Sigmoid colon (tissue), 4 donors: ENCODE results near the gene PSMB7.

ENCODE experiments used
- CTCF ChIP-seq, 4 experiments: fragments of 450-650 bp in 3 of 4; fragments of 200-600 bp in 1 of 4; IDR thresholded peaks; one replicate each; pipeline ENCODE4 v1.5.1; 2016 to 2019; ENCODE audit warnings: antibody characterized with exemption in 4 of 4, mild to moderate bottlenecking in 3 of 4, moderate library complexity in 2 of 4
- EP300 ChIP-seq, 4 donors: sonication (generic); formaldehyde crosslinking; IDR thresholded peaks; one replicate each; pipeline ENCODE4 v1.6.1; 2017; ENCODE audit warnings: antibody characterized with exemption in 4 of 4
- POLR2A ChIP-seq, 2 donors: fragments of 450-650 bp; IDR thresholded peaks; one replicate each; pipeline ENCODE4 v1.6.1; 2016; ENCODE audit warnings: antibody characterized with exemption in 2 of 2, mild to moderate bottlenecking in 2 of 2, moderate library complexity in 2 of 2
- POLR2AphosphoS5 ChIP-seq, 4 donors: sonication (generic); formaldehyde crosslinking; IDR thresholded peaks; one replicate each; pipeline ENCODE4 v1.6.1; 2017; ENCODE audit warnings: antibody characterized with exemption in 4 of 4

DNA sequence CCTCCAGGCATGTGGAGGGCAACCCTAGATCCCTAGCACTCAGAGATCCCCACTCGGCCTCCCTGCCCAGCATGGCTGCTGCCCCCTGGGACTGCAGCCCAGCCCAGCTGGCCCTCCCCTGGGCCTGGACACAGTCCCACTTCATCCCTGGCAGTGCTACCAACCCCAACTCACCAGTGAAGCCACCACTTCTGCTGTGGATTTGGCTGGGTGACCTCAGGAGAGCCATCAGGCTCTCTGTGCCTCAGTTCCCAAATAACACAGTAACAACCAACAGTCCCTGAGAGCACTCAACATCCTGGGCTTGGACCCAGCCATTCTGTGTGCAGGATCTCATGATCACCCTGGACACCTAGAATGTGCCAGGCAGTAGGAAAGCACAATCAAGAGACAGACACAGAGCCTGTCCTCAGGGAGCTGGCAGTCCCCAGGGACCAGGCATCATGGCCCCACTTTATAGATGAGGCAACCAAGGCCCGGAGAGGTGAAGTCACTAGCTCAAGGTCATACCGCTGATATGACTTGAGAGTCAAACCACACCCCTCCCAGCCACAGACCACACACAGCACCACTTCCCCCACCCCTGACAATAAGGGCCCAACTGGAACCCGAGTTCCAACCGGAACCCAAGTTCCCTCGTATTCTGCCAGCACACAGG, 4.7 kb upstream of the PSMB7 start:
- peak in 2 of 4 experiments; percentile 2 to 4 for TF ChIP-seq CTCF (IDR thresholded peaks at IDR 0.05)
- TF ChIP-seq POLR2A (IDR thresholded peaks at IDR 0.05): no peak
- TF ChIP-seq POLR2AphosphoS5 (IDR thresholded peaks at IDR 0.05): no peak
- TF ChIP-seq EP300 (IDR thresholded peaks at IDR 0.05): no peak
